Ramos (cell line): ENCODE data around the gene BCAR1.

ENCODE experiments used
- in situ Hi-C: fragments of 300-500 bp; cut with MboI; formaldehyde crosslinking; loops from one replicate; pipeline ENCODE4 v1.14.3; 2022; ENCODE audit warnings: low sequenced_read_pairs; ENCODE audit not compliant: unreplicated experiment

Gene BCAR1

GRCh38 chr16:75228143-75228976, 23.1 kb downstream of the BCAR1 start:
- in situ Hi-C loops, result no loop called here

GRCh38 chr16:75227361-75228142, 23.9 kb downstream of the BCAR1 start:
- in situ Hi-C loops, result no loop called here

GRCh38 chr16:75226550-75227360, 24.7 kb downstream of the BCAR1 start:
- in situ Hi-C loops, result no loop called here

- in situ Hi-C loops, result no loop called here
Observed at GRCh38 chr16:75225678-75226515, 25.5 kb downstream of the BCAR1 start.

GRCh38 chr16:75225092-75225491, 26.3 kb downstream of the BCAR1 start:
- in situ Hi-C loops, result no loop called here

- in situ Hi-C loops, result loop anchor here (25.0 kb wide), 1 partner anchor 538 kb away; no protein-coding TSS in a partner anchor
Observed at GRCh38 chr16:75224306-75225082, 26.9 kb downstream of the BCAR1 start.

- in situ Hi-C loops, result loop anchor here (25.0 kb wide), 1 partner anchor 539 kb away; no protein-coding TSS in a partner anchor
Observed at GRCh38 chr16:75223129-75223528, 28.3 kb downstream of the BCAR1 start.

- in situ Hi-C loops, result loop anchor here (25.0 kb wide), 1 partner anchor 540 kb away; no protein-coding TSS in a partner anchor
Observed at GRCh38 chr16:75222271-75222783, 29.1 kb downstream of the BCAR1 start.

GRCh38 chr16:75219838-75220237, 31.6 kb downstream of the BCAR1 start:
- in situ Hi-C loops, result loop anchor here (25.0 kb wide), 1 partner anchor 542 kb away; no protein-coding TSS in a partner anchor

- in situ Hi-C loops, result loop anchor here (25.0 kb wide), 1 partner anchor 543 kb away; no protein-coding TSS in a partner anchor
Observed at GRCh38 chr16:75219088-75219487, 32.3 kb downstream of the BCAR1 start.

GRCh38 chr16:75218256-75219076, 33.0 kb downstream of the BCAR1 start, which contains the start of gene CTRB1:
Gene CTRB1, plus strand, starts transcription at chr16:75218988. Its CDS starts 20 bp downstream, at chr16:75219008.
- in situ Hi-C loops, result loop anchor here (25.0 kb wide), 1 partner anchor 544 kb away; no protein-coding TSS in a partner anchor

- in situ Hi-C loops, result loop anchor here (25.0 kb wide), 1 partner anchor 545 kb away; no protein-coding TSS in a partner anchor
Observed at GRCh38 chr16:75217389-75217851, 34.0 kb downstream of the BCAR1 start.

- in situ Hi-C loops, result loop anchor here (25.0 kb wide), 1 partner anchor 546 kb away; no protein-coding TSS in a partner anchor
Observed at GRCh38 chr16:75216576-75216975, 34.8 kb downstream of the BCAR1 start.

GRCh38 chr16:75216127-75216526, 35.3 kb downstream of the BCAR1 start:
- in situ Hi-C loops, result loop anchor here (25.0 kb wide), 1 partner anchor 546 kb away; no protein-coding TSS in a partner anchor

- in situ Hi-C loops, result loop anchor here (25.0 kb wide), 1 partner anchor 551 kb away; no protein-coding TSS in a partner anchor
Observed at GRCh38 chr16:75211286-75211685, 40.1 kb downstream of the BCAR1 start.

GRCh38 chr16:75209944-75210343, 41.5 kb downstream of the BCAR1 start:
- in situ Hi-C loops, result loop anchor here (10.0 to 25.0 kb wide), 2 partner anchors 175 to 552 kb away; no protein-coding TSS in a partner anchor

GRCh38 chr16:75209514-75209913, 41.9 kb downstream of the BCAR1 start:
- in situ Hi-C loops, result loop anchor here (10.0 to 25.0 kb wide), 2 partner anchors 175 to 553 kb away; no protein-coding TSS in a partner anchor
